Measurements from ENCODE around the gene ADD1. TPM values are rescaled to one million over a fixed set of nuclear protein-coding genes. Genes with fewer than 3 reads are reported as not detected.

ADD1 gene
- total RNA-seq, 1 donor from 2014 or later: 429 TPM

DNA sequence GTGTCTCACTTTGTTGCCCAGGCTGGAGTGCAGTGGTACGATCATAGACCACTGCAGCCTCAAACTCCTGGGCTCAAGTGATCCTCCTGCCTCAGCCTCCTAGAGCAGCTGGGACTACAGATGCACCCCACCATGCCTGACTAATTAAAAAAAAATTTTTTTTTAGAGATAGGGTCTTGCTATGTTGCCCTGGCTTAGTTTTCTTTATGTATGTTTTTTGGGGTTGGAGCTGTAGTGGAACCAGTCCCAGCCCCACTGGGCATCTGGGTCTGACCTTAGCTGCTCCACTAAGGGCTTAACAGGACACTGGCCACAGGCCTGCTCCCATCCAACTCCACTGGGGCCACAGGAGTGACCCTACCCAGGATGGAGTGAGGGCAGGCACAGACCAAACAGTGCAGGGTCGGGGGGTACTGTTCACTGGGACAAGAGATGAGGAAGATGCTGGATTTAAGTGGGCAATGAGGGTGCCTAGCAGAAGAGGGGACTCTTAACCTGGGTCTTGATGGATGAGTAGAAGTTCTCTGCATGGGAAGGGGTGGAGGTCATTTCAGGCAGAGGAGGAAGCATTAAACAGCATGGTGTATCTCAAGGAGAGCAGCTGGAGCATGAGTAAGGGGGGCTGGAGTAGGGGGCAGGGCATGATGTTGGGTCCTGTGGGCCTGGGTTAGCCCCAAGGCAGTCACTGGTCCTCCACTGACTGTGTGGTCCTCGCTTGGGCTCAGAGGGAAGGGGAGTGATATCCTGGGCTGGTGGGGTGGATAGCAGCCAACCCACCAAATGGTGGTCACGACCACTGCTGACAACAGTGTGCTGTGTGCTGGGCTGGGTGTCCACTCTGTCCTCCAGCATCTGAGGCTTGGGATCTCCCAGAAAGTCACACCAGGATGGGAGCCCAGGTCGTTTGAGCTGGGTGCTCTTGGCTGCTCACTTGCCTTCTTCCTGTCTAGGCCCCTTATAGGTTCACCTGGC, 24.1 kb upstream of the ADD1 start:
- DNase-seq (ENCODE audit: low spot score): no peak
- intact Hi-C loops (cut with DNase I): no loop called here
- no peak for ATAC-seq

DNA sequence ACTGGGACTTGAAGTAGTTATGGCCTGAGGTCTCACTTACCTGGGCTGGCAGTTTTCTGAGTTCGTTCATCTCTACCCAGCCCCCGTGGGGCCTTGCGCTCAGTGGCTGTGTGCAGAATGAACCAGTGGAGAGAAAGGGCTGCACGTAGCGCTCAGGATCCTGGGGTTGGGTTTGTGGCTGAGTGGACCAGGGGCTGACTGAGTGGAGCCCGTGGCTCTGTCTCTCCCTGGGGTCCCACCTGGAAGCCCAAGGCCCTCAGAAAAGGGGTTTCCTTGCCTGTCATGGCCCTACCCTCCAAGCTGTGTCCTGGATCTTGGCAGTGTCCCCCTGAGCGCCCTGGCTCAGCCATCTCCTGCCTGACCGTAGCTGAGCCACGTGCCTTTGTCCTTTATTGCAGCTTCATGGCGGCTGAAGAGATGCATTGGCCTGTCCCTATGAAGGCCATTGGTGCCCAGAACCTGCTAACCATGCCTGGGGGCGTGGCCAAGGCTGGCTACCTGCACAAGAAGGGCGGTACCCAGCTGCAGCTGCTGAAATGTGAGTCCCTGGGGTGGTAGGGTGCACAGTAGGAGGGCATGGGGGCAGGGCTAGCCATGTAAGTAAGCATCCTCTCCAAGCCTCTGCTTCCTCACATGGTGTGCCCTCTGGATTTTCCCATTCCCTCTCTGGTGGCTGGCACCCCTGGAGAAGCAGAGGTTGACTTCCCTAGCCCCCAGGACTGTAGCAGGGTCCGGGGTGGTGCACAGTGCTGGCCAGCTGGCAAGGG, 23.2 kb upstream of the ADD1 start:
- DNase-seq (ENCODE audit: low spot score) (no peak), ATAC-seq (no peak)
- intact Hi-C loops (cut with DNase I): no loop called here

DNA sequence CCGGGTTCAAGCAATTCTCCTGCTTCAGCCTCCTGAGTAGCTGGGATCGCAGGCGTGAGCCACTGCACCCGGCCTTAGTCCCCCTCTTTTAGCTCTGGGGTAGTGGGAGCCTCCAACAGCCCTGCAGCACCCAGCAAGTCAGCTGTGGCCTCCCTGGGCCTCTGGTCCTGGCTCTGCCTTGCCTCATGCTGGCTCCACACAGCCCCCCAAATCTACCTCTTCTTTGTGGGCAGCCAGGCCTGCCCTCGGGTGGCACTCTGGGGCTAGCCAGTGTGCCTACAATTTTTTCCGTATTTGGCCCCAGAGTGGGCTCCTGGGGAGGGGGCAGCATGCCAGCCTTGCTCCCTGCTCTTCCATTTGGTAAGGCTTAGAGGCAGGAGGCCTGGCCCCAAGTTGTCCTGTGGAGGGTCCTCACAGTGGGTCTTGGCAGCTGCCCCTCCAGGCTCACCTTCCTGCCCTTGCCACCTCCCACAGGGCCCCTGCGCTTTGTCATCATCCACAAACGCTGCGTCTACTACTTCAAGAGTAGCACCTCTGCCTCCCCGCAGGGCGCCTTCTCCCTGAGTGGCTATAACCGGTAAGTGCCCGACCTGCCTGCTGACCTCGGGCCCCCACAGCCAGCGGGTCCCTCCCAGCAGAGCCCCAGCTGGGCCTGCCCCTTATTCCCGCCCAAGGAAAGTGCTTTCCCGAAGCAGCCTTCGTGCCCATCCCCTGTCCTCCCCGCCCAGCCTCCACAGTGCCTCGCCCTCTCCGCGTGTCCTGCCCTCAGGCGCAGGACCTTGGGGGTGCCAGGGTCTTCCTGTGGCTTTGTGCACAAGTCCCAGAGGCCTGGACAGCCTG, 21.0 kb upstream of the ADD1 start:
- intact Hi-C loops (cut with DNase I): no loop called here
- no peak for DNase-seq (ENCODE audit: low spot score)

DNA sequence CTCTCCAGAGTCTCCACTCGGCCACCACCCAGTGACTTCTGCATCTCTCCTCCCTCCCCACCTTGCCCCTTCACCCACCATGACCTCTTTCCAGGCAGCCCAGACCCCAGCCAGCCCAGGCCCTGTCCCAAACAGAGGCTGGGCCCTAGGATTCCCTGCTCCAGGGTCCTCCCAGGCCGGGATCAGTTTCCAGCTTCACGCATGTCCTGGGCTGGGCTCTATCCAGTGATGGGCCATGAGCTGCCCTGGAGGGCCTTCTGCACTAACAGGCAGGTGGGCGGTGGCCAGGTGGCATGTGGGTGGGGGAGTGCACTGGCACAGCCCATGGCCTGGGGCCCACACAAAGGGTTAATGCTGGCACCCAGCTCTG, 20.4 kb upstream of the ADD1 start:
- DNase-seq (ENCODE audit: low spot score) (no peak), ATAC-seq (no peak)
- intact Hi-C loops (cut with DNase I): no loop called here

More for the DNA sequence above, 21.0 kb upstream of the ADD1 start:
- ATAC-seq: no peak

DNA sequence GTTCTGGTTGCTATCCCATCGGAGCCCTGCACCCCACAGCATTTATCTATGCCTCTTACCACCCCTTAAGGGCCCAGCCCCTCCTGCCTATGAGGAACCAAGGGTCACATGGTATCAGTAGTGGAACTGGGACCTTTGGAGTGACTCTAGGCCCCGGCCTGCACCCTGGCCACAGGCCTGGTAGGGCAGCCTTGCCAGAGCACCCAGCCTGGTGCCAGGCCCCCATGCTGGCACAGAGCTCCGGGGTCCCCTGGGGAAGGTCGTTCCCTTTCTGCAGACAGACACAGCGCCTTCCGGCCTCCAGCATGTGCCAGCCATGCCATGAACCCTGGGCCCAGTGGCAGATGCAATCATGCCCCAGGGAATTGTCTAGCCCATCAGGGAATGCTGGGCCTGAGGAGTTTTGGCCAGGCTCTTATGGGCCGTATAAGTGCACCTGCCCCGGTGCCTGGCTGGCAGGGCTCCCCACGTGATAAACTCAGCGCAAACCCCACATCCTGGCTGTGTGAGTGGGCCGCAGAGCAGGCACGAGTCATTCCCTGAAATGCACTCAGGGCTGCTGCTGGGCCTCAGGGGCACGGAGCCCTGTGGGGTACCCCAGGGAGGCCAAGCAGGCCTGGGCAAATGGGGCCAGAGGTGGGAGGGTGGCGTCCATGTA, 19.8 kb upstream of the ADD1 start:
- ATAC-seq: peak; percentile 16
- intact Hi-C loops (cut with DNase I): no loop called here
- no peak for DNase-seq (ENCODE audit: low spot score)

DNA sequence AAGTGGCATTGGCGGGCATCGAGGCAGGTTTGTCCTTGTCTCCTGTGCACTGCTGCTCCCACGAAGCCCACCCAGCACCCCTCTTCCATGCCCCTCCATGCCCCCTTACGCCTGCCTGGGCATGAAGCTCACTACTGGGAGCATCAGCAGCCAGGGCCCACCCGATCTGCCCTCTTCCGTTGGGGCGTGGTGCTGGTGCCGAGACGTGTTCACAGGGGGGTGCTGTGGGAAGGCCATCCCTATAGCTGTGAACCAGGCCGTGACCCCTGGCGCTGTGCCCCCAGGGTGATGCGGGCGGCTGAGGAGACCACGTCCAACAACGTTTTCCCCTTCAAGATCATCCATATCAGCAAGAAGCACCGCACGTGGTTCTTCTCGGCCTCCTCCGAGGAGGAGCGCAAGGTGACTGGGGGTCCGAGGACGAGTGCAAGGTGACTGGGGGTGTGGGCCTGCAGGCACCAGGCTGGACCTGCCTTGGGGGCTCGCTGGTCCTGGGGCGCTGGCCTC, 19.3 kb upstream of the ADD1 start:
- no peak for ATAC-seq
- peak; percentile 42 for DNase-seq (ENCODE audit: low spot score)
- intact Hi-C loops (cut with DNase I): no loop called here

DNA sequence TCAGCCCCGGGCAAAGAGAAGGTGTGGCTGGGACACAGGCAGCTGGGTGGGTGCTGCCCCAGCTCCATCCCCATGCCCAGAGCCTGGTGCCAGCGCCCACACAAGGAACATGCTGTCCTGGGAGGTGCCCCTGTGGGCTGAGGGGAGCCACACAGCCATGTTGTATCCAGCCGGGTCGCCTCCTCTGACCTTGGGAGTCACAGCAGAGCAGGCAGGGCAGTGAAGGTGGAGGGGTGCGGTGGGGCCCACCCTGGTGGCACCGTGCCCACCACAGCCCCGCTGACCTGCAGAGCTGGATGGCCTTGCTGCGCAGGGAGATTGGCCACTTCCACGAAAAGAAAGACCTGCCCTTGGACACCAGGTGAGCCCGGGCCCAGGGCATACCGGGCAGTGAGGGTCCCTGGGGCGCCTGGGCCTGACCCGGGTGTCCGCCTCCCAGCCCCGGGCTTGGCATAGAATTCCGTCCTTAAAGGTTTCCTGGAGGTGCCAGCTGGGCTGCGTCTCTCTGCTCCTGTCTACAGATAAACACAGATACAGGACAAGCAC, 18.7 kb upstream of the ADD1 start:
- ATAC-seq (no peak), DNase-seq (ENCODE audit: low spot score) (peak; percentile 54)
- intact Hi-C loops (cut with DNase I): no loop called here

DNA sequence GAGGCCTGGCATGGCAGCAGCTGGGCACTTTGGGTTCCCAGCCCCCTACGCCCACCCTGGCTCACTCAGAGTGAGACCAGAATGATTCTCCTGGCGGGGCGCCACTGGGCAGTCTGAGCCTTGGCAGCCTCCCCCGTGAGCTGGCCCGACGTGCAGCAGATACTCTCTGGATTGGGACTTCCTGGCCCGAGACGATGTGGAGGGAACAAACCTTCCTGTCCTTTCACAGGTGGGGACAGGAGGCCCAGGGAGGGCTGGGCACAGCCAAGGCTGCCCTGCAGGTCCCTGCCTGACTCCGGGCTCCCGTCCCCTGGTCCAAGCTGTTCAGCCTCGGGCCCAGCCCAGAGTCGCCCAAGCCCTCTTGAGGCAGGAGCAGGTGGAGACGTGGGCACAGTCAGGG, 17.9 kb upstream of the ADD1 start:
- intact Hi-C loops (cut with DNase I): no loop called here
- DNase-seq (ENCODE audit: low spot score) (peak; percentile 62), ATAC-seq (no peak)

DNA sequence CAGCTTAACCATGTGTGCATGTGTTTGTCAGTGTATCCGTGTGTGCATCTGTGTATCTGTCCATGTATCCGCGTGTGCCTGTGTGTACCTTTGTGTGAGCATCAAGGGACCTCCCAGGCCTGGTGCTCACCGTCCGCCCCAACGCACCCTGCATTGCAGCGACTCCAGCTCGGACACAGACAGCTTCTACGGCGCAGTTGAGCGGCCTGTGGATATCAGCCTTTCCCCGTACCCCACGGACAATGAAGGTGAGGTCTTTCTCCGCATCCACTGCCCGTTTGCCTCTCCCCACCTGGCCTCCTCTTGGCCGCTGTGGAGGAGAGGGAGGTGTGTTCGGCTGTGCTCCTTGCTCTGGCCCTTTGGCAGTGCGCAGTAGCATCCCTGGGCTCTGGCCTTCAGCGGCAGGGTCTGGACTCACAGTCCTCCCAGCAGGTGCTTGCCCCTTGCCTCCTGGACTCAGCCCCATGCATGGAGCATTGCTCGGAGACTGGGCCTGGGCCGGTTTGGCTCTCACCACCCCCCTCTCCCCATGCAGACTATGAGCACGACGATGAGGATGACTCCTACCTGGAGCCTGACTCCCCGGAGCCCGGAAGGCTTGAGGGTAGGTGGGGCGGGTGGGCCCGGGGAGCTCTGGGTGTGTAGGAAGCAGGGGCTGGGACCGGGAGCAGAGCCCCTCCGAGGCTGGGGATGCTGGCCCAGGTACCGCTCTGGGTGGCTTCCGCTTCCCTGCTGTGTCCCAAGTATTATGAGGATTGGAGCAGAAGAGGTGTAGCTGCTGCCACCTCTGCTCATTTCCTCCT, 16.4 kb upstream of the ADD1 start:
- DNase-seq (ENCODE audit: low spot score) (peak; percentile 50), ATAC-seq (no peak)
- intact Hi-C loops (cut with DNase I): no loop called here

DNA sequence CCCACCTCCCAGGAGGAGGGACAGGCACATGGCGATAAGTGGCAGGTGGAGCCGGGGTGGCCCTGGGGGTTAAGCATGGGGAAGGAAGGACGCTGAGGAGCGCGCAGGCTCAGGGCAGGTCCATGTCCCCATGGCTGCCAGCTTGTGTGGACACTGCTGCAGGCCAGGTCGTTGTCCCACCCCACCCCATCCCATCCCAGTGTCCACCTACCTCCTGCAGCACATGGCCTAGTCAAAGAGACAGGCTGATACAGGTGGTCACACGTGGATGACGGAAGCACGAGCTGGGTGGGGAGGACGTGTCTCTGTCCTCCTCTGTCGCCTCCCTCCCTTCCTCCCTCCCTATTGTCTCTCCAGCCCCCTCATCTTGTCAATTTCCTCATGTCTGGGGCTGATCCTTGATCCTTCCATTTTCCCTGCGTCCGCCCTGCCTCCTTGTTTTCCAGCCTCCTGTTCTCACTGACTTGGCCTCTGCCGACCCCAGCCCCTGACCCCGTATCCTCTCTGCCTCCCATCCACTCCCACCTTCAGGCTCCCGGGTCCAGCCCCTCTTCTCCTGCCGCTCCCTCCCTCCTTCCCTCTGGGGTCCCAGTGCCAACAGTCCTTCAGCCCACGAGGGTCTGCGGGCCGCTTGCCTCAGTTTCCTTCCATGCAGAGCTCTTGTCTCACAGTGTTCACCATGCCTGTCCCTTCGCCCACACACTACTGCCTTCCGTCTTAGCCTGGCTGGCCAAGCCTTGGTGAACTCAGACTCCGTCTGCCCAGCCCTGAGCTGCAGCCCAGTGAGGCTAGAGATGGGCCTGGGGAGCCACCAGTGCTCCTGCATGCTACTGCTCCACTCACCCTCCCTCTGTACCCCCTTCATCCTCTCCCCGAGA, 15.5 kb upstream of the ADD1 start:
- DNase-seq (ENCODE audit: low spot score) (peak; percentile 50), ATAC-seq (no peak)
- intact Hi-C loops (cut with DNase I): no loop called here

DNA sequence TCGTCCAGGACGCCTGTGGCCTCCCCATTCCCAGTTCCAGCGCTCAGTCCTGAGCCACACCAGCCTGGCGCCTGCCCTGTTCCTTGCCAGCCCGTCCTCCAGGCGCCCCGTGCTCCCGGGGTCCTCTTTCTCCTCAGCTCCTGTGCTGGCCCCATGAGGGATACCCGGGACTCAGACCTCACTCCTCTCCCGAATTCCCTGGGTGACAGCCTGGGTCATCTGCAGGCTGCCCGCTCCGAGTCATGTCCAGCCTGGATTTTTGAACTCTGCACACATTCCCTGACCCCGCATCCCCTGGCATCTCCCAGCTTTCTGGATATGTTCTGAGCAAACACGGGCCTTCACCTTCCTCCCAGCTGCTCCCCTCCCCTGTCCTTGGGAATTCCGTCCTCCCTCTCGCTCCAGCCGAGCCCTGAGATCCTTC, 14.9 kb upstream of the ADD1 start:
- DNase-seq (ENCODE audit: low spot score) (peak; percentile 49), ATAC-seq (no peak)
- intact Hi-C loops (cut with DNase I): no loop called here

DNA sequence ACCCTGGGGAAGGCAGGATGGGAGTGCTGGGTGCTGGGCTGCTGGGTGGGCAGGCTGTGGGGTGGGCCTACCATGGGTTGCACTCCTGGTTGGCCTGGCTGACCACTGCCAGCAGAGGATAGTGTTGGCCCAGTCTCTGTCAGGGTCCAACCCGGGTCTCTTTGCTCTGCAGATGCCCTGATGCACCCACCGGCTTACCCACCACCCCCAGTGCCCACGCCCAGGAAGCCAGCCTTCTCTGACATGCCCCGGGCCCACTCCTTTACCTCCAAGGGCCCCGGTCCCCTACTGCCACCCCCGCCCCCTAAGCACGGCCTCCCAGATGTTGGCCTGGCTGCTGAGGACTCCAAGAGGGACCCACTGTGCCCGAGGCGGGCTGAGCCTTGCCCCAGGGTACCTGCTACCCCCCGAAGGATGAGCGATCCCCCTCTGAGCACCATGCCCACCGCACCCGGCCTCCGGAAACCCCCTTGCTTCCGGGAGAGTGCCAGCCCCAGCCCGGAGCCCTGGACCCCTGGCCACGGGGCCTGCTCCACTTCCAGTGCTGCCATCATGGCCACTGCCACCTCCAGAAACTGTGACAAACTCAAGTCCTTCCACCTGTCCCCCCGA, 14.2 kb upstream of the ADD1 start:
- ATAC-seq (no peak), DNase-seq (ENCODE audit: low spot score) (peak; percentile 58)
- intact Hi-C loops (cut with DNase I): no loop called here

DNA sequence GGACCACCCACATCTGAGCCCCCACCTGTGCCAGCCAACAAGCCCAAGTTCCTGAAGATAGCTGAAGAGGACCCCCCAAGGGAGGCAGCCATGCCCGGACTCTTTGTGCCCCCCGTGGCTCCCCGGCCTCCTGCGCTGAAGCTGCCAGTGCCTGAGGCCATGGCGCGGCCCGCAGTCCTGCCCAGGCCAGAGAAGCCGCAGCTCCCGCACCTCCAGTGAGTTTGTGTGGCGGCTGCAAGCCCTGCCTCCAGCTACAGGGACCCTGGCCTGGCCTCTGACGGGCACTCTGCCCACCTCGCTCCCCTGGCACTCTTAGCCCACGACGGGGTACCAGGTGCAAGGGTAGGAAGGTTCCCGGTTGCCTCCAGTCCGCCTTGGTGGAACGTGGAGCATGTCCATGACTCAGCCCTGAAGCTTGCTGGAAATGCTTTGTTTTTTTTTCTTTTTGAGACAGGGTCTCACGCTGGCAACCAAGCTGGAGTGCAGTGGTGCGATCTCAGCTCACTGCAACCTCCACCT, 13.7 kb upstream of the ADD1 start:
- ATAC-seq (no peak), DNase-seq (ENCODE audit: low spot score) (peak; percentile 47)
- intact Hi-C loops (cut with DNase I): no loop called here

DNA sequence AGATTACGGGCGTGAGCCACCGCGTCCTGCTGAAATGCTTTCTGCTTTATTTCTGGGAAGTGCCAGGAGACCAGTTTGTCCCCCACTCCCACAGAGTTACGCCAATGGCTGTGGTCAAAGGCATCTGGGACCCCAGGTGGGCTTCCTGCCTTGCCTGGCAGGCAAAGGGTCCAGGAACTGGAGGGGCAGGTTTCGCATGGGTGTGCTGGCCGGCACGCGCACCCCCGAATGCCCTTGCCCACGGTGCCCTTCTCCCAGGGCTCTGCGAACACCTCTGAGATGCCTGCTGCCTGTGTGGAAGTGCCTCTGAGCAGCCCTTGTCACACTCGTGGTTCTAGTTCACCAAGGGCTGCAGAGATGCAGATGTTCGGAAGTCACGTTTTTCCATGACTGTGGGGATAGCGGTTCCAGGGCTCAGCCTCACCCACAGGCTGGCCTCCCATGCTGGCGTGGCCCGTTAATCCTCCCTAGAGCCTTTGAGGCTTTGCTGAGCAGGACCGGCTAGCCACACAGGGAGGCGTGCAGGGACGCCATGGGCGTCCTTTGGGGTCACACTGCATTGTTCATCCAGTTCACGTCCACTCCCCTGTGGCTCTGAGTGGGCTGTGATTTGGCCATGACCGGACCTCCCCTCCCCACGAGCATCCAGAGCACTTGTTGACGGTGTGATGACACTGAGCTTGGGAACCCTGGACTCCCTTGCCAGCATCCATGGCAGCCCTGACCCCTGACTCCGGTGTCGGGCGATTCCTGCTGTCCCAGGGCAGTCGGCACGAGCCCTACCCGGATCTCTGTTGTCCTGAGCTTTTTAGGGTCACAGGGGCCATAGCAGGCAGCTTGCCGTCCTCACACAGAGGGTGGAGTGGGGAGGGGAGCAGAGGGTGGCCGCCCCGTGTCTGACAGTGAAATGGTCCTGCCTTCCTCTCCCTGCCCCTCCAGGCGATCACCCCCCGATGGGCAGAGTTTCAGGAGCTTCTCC, 12.7 kb upstream of the ADD1 start:
- peak; percentile 53 for DNase-seq (ENCODE audit: low spot score)

More for the DNA sequence above, 12.7 kb upstream of the ADD1 start:
- intact Hi-C loops (cut with DNase I): no loop called here
- no peak for ATAC-seq

Measured in sciatic nerve (tissue), 2 donors.